Measurements from ENCODE around the gene CMYA5. TPM values are rescaled to one million over a fixed set of nuclear protein-coding genes. Genes with fewer than 3 reads are reported as not detected.

The CMYA5 gene
- total RNA-seq, 1 donor from 2014 or later = 0.74 TPM

DNA sequence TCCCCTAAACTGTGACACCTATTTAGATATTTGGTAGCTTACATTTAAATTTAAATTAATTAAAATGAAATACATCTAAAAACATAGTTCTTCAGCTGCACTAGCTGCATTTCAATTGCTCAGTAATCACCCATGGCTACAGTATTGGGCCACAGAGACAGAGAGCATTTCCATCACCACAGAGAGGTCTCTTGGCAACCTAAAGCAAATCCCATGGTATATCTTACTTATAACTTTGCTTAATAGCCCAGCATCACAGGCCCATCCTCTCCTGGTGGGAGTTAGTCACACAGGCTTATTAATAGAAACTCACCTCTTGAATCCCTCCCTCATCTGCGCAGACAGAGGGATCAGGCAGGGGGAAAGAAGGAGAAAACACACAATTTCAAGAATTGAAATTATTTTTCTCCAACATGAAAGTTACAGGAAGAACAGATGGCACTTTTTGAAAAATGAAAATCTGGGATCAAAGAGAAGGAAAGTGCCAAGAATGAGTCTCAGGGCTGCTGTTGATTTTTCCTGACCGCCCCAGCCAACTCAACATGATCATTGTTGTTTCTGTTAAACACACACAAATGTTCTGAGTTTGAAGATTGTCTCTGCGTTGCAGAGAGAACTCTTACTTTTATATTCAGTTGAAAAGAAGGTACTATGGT is 144.6 kb downstream of the CMYA5 start:
- H3K4me1 Mint-ChIP-seq (ENCODE audit: low read depth, unreplicated experiment) = no peaks in the 10 kb centered on the region
- peaks cover 1% of the 10 kb centered on the region for H3K27me3 Mint-ChIP-seq (ENCODE audit: unreplicated experiment)
- H3K9me3 Mint-ChIP-seq (ENCODE audit: unreplicated experiment) = no peaks in the 10 kb centered on the region
- TF ChIP-seq, protein P1, sequence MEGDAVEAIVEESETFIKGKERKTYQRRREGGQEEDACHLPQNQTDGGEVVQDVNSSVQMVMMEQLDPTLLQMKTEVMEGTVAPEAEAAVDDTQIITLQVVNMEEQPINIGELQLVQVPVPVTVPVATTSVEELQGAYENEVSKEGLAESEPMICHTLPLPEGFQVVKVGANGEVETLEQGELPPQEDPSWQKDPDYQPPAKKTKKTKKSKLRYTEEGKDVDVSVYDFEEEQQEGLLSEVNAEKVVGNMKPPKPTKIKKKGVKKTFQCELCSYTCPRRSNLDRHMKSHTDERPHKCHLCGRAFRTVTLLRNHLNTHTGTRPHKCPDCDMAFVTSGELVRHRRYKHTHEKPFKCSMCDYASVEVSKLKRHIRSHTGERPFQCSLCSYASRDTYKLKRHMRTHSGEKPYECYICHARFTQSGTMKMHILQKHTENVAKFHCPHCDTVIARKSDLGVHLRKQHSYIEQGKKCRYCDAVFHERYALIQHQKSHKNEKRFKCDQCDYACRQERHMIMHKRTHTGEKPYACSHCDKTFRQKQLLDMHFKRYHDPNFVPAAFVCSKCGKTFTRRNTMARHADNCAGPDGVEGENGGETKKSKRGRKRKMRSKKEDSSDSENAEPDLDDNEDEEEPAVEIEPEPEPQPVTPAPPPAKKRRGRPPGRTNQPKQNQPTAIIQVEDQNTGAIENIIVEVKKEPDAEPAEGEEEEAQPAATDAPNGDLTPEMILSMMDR (IDR thresholded peaks at IDR 0.05; ENCODE audit: partially characterized antibody, unreplicated experiment) = no peak
- no peaks in the 10 kb centered on the region for H3K36me3 Mint-ChIP-seq (ENCODE audit: unreplicated experiment)
- no peak for DNase-seq
- no peak overlapping the region for H3K4me3 Mint-ChIP-seq (ENCODE audit: unreplicated experiment)
- no peak overlapping the region for H3K27ac Mint-ChIP-seq (ENCODE audit: unreplicated experiment)

DNA sequence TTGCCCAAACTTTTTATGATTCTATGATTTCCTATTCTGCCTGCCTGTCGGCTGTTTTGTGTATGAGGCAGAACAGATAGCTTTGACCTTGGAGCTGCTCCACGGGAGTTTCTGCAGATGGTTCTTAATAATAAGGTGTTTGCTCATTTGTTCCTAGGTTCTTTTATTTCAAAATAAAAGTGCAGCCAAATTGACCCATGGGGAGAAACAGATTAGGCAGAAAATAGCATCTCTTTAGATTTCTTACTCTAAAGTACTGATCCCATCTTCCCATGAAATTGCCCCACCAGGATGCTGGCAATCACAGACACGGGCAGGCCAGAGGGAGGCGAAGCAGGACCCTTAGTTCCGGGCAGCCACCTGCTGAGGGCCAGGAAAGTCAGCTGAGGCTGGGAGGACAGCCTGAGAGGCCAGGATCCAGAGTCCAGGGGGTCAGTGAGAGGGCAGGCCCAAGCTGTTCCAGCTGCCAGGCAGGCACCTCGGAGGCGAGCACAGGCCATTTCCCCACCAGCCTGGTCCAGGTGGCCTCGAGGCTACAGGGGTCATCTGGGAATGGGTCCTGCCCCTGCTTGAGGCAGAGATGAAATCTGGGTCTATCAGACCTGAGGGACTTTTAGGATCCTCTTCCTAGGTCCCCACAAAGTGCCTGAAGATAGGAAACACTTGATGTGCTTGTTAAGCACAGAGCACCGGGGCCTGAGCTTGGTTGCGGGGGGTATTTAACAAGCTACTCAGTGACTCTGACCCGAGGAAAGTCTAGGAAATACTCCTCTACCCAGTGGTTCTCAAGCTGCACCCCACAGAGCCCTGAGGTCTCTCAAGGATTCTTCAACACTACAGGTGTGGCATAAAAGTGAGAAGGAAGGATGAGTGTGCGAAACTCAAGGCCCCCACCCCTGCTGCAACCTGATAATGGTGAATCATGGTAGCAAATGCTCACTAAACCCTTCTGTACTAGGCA is 145.4 kb downstream of the CMYA5 start:
- Mint-ChIP-seq H3K36me3 (ENCODE audit: unreplicated experiment) (no peaks in the 10 kb centered on the region), H3K4me3 (ENCODE audit: unreplicated experiment) (no peak overlapping the region), H3K27me3 (ENCODE audit: unreplicated experiment) (peaks cover 2% of the 10 kb centered on the region), H3K4me1 (ENCODE audit: low read depth, unreplicated experiment) (no peaks in the 10 kb centered on the region), H3K27ac (ENCODE audit: unreplicated experiment) (no peak overlapping the region), H3K9me3 (ENCODE audit: unreplicated experiment) (no peaks in the 10 kb centered on the region)
- no peak for DNase-seq
- TF ChIP-seq, protein P1 (IDR thresholded peaks at IDR 0.05; ENCODE audit: partially characterized antibody, unreplicated experiment) = no peak

DNA sequence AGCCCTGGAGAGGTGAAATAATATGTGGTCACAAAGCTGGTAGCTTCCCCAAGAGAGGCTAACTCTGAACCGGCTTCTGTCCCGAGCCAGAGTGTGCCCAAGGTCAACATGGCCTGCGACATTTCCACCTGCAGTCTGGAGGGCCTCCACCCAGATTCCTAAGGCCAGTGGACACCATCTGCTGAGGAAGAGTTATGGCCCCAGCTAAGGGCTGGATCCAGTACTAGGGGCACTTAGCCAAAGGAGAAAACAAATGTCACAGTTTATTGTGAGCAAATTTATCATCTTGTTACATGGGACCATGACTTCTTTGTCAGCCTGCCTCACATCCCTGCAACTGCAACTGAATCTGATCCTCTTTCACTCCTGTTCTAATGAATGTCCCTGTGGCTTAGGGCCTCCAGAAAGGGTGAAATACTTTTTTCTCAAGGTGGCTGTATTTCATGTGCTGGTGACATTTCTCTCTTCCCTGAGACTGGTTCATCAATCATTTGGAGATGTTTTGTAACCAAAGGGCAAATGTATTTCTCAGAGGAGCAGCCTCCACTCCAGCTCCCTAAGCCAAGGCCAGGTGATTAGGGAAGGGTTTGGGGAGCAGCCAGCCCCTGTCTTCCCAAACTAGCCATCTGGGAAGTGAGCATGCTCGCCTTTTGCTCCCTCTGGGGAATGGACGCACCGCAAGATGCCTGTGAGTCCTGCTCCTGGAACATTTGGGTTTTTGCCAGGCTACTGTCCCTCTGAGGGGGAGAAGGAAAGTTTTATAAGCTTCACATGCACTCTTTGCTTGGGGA is 148.3 kb downstream of the CMYA5 start:
- H3K27ac Mint-ChIP-seq (ENCODE audit: unreplicated experiment) = no peak overlapping the region
- no peaks in the 10 kb centered on the region for H3K4me1 Mint-ChIP-seq (ENCODE audit: low read depth, unreplicated experiment)
- H3K27me3 Mint-ChIP-seq (ENCODE audit: unreplicated experiment) = peaks cover 2% of the 10 kb centered on the region
- no peak overlapping the region for H3K4me3 Mint-ChIP-seq (ENCODE audit: unreplicated experiment)
- DNase-seq = no peak
- TF ChIP-seq, protein P1 (IDR thresholded peaks at IDR 0.05; ENCODE audit: partially characterized antibody, unreplicated experiment) = no peak
- no peaks in the 10 kb centered on the region for H3K36me3 Mint-ChIP-seq (ENCODE audit: unreplicated experiment)
- no peaks in the 10 kb centered on the region for H3K9me3 Mint-ChIP-seq (ENCODE audit: unreplicated experiment)

DNA sequence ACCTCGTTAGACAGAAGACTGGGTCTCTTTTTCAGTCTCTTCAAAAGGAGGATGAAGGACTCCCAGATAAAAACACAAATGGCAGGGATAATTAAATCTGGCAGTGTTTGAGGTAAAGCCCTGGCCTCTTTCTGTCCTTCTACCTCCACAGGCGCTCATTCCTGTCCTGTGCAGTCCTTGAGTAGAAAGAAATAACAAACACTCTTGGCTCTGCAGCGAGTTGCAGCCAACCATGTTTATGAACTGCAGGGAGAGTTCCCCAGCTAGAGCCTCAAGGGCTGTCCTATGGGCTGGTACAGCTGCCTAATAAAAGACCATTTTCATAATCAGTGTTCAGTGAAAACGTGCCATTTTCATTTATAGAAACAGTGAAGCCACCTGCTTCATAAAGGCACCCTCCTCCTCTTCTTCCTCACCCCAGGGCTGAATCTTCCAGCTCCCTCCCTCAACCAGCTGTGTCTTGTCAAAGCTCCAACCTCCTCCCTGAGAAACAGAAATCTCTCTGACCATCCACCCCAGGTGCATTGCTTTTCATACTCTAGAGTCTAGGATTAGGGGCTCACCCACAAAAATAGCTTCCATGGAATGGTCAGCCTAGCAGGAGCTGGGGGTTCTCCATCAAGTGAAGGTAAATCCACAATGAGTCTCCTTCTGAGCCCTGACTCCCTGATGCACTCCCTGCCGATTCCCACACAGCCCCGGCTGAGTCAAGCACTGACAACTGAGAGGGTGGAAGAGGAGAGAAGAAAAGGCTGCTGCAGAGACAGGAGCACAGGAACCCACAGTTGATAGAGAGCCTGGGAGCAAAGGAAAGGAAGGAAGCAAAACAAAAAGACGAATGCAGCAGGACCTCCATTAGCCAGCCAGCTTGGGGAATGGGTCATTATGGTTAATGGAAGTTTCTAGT is 150.7 kb downstream of the CMYA5 start:
- DNase-seq = no peak
- Mint-ChIP-seq H3K9me3 (ENCODE audit: unreplicated experiment) (no peaks in the 10 kb centered on the region), H3K36me3 (ENCODE audit: unreplicated experiment) (no peaks in the 10 kb centered on the region), H3K27me3 (ENCODE audit: unreplicated experiment) (peaks cover 2% of the 10 kb centered on the region), H3K4me3 (ENCODE audit: unreplicated experiment) (no peak overlapping the region), H3K27ac (ENCODE audit: unreplicated experiment) (no peak overlapping the region), H3K4me1 (ENCODE audit: low read depth, unreplicated experiment) (no peaks in the 10 kb centered on the region)
- TF ChIP-seq, protein P1 (IDR thresholded peaks at IDR 0.05; ENCODE audit: partially characterized antibody, unreplicated experiment) = no peak

Data from glutamatergic neuron (in vitro differentiated cells).